Esophagus squamous epithelium (tissue), 5 donors: ENCODE measurements around the gene HCRT. TPM values are rescaled to one million over a fixed set of nuclear protein-coding genes. Genes with fewer than 3 reads are reported as not detected.

Experiments
- DNase-seq: peaks from one replicate; lab custom pipeline; 2025; lab: John Stamatoyannopoulos, UW
- H3K27ac ChIP-seq, 4 donors: fragments of 200-600 bp; sonication (generic); one replicate each; pipeline ENCODE4 v1.5.1; 2016 to 2019; ENCODE audit warnings: mild to moderate bottlenecking in 1 of 4
- H3K27me3 ChIP-seq, 4 donors: fragments of 200-600 bp; sonication (generic); 1 replicate in 3 of 4; 2 replicates in 1 of 4; pipeline versions ENCODE4 v1.5.1 to v1.6.0; 2017 to 2021; ENCODE audit warnings: antibody characterized with exemption in 1 of 4
- H3K36me3 ChIP-seq, 3 donors: fragments of 200-600 bp; sonication (generic); one replicate each; pipeline ENCODE4 v1.5.1; 2016 to 2019
- H3K4me1 ChIP-seq, 3 donors: fragments of 200-600 bp; sonication (generic); one replicate each; pipeline ENCODE4 v1.5.1; 2017 to 2019
- H3K4me3 ChIP-seq, 4 donors: fragments of 200-600 bp; sonication (generic); 1 replicate in 3 of 4; 2 replicates in 1 of 4; pipeline ENCODE4 v1.5.1; 2016 to 2019; ENCODE audit warnings: mild to moderate bottlenecking in 2 of 4, moderate library complexity in 1 of 4
- H3K9me3 ChIP-seq, 3 donors: fragments of 200-600 bp; sonication (generic); one replicate each; pipeline ENCODE4 v1.5.1; 2016 to 2019
- CTCF ChIP-seq, 6 experiments: fragments of 450-650 bp in 4 of 6; fragments of 200-600 bp in 2 of 6; sonication (generic) in 2 of 6; IDR thresholded peaks; one replicate each; pipeline ENCODE4 v1.5.1; 2016 to 2019; ENCODE audit warnings: antibody characterized with exemption in 6 of 6, mild to moderate bottlenecking in 4 of 6, moderate library complexity in 4 of 6
- POLR2A ChIP-seq, 4 donors: fragments of 450-650 bp; IDR thresholded peaks; one replicate each; pipeline ENCODE4 v1.6.1; 2017; ENCODE audit warnings: antibody characterized with exemption in 4 of 4, mild to moderate bottlenecking in 4 of 4, moderate library complexity in 3 of 4
- WGBS, 2 donors: methylation state at CpG; one replicate each; pipeline ENCODE4 v1.1.5; 2018; 5-methylcytosine and 5-hydroxymethylcytosine counted together
- intact Hi-C: fragments of 100-400 bp; cut with DNase I; formaldehyde crosslinking; loops from one replicate; pipeline ENCODE4 v1.15.0; 2022
- total RNA-seq, 4 donors: library from RNA; depleted of rRNA; stranded (reverse); fragments of >200 nt; gene quantifications; one replicate each; pipeline ENCODE4 v1.1.0, GENCODE V29; 2016
- donor health status: DM: yes; HTN: yes; CAD: no.

The HCRT gene
- total RNA-seq, 4 donors from 2014 or later = not detected

GRCh38 chr17:42198897-42199296, 13.6 kb upstream of the HCRT start:
- Histone ChIP-seq H3K27ac (peak overlapping the region in 3 of 4 donors; percentile 35 to 66 (median 52)), H3K4me3 (no peak overlapping the region)
- DNase-seq = no peak

DNA sequence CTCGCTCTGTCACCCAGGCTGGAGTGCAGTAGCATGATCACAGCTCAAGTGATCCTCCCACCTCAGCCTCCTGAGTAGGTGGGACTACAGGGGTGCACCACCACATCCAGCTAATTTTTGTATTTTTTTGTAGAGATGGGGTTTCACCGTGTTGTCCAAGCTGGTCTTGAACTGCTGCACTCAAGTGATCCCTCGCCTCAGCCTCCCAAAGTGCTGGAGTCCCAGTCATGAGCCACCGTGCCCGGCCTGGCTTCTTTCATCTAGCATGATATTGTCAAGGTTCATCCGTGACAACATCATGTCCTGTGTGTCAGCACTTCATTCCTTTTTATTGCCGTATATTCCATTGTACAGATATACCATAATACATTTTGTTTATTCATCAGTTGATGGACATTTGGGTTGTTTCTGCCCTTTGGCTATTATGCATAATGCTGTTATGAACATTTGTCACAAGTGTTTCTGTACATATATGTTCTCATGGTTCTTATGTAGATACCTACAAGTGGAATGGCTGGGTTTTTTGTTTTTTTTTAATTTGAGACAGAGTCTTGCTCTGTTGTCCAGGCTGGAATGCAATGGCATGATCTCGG, 12.4 kb upstream of the HCRT start:
- WGBS, 2 donors = 83 to 88% methylated on average over 8 of the region's 8 CpGs

More at GRCh38 chr17:42198897-42199296, 13.6 kb upstream of the HCRT start:
- WGBS, 2 donors = 70 to 80% methylated on average over 4 of the region's 4 CpGs
- TF ChIP-seq CTCF (IDR thresholded peaks at IDR 0.05) (no peak), POLR2A (IDR thresholded peaks at IDR 0.05) (no peak)
- Histone ChIP-seq H3K27me3 (no peaks in the 10 kb centered on the region), H3K4me1 (peaks cover under 1 to 11% (median 3%) of the 10 kb centered on the region in 3 donors), H3K9me3 (no peaks in the 10 kb centered on the region), H3K36me3 (peaks cover 0 to 45% (median 12%) of the 10 kb centered on the region in 3 donors)
- intact Hi-C loops = no loop called here

DNA sequence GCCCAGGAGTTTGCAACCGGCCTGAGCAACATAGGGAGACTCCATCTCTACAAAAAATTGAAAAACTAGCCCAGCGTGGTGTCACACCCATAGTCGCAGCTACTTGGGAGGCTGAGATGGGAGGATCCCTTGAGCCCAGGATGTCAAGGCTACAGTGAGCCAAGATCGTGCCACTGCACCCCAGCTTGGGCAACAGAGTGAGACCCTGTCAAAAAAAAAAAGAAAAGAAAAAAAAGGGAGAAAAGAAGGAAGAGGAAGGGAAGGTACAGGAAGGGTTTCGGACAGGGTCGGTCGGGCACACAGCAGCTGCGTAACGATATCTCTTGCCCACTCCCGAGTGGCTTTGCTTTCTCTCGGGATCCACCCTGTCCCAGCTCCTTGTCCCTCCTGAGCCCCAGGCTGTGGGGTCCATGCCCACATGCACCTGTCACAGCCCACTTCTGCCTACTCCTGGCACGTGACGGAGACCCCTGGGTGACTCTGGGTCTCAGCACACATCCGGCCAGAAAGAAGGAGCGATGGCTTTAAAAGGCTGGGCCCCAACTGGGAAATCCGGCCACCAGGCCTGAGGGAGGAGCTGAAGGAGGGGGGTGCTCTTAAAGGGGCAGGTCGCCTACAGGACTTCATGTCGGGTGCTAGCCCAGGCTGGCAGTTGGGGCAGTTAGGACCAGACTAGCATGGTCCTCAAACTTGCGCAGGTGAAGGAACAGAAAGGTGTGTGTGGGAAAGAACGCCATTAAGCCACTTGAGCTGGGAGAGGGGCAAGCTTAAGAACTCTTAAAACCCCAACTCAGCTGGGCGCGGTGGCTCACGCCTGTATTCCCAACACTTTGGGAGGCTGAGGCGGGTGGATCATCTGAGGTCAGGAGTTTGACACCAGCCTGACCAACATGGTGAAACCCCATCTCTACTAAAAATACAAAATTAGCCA, 9.0 kb upstream of the HCRT start, which contains the start of gene GHDC:
GHDC (minus strand) TSS at position 526 of the 931 bp plus-strand sequence. CDS start 913 bp downstream, outside the sequence.
- DNase-seq = no peak
- intact Hi-C loops = no loop called here
- WGBS, 2 donors = 7 to 23% methylated on average over 11 to 21 of the region's 24 CpGs

More for the DNA sequence above, 12.4 kb upstream of the HCRT start:
- peaks cover 12 to 23% (median 14%) of the 10 kb centered on the region in 3 donors for H3K4me1 ChIP-seq
- H3K4me3 ChIP-seq = no peak overlapping the region
- no peak for TF ChIP-seq POLR2A (IDR thresholded peaks at IDR 0.05)
- intact Hi-C loops = no loop called here
- no peaks in the 10 kb centered on the region for H3K27me3 ChIP-seq
- H3K36me3 ChIP-seq = peaks cover 0 to 33% (median 8%) of the 10 kb centered on the region in 3 donors
- H3K9me3 ChIP-seq = no peaks in the 10 kb centered on the region
- no peak overlapping the region for H3K27ac ChIP-seq
- no peak for DNase-seq

DNA sequence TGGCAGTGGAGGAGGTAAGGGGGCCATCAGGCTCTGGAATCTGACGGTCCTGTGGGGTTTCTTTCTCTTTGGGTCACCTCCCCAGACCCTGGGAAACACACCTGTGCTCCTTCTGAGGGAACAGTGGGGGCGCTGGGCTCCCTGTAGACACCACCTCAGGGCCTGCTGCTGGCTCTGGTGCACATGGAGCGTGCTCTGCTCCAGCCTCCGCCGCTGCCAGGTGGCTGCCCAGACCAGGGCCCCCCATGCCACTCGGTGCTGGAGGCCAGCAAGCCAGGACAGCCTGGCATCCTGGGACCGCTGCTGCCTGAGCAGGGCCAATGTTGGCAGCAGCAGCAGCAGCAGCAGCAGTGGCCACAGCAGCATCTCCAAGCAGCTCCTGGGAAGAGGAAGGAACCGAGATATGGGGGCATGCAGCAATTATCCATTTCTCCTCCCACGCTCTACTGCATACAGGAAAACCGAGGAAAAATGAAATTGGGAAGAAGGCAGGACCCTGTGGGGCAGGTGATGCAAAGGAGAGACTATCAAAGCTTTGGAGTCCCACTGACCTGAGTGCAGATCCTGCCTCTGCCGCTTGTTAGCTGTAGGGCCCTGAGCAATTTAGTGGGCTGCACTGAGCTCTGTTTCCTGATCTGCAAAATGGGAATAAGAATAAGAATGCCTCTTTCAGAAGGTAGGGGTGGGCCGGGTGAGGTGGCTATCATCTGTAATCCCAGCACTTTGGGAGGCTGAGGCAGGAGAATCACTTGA, 8.1 kb upstream of the HCRT start:
- no peak for TF ChIP-seq POLR2A (IDR thresholded peaks at IDR 0.05)
- no peak for TF ChIP-seq CTCF (IDR thresholded peaks at IDR 0.05)
- Histone ChIP-seq H3K27me3 (no peaks in the 10 kb centered on the region), H3K9me3 (no peaks in the 10 kb centered on the region), H3K36me3 (no peaks in the 10 kb centered on the region), H3K4me1 (peaks cover 12 to 27% (median 14%) of the 10 kb centered on the region in 3 donors), H3K4me3 (peak overlapping the region; percentile 48 to 87 (median 74)), H3K27ac (peak overlapping the region in 2 of 4 donors; percentile 88 to 90)
- 67 to 86% methylated on average over 2 to 6 of the region's 12 CpGs for WGBS, 2 donors
- intact Hi-C loops = no loop called here
- no peak for DNase-seq

More for the DNA sequence above, 9.0 kb upstream of the HCRT start, which contains the start of gene GHDC:
- Histone ChIP-seq H3K9me3 (no peaks in the 10 kb centered on the region), H3K27me3 (no peaks in the 10 kb centered on the region), H3K27ac (peak within 1 kb of the TSS; percentile 68 to 90 (median 88)), H3K36me3 (no peaks in the 10 kb centered on the region), H3K4me1 (peaks cover 12 to 27% (median 14%) of the 10 kb centered on the region in 3 donors), H3K4me3 (peak within 1 kb of the TSS; percentile 48 to 87 (median 74))
- TF ChIP-seq CTCF (IDR thresholded peaks at IDR 0.05) = peak in 1 of 6 experiments; percentile 34
- peak in 1 of 4 donors; percentile 15 for TF ChIP-seq POLR2A (IDR thresholded peaks at IDR 0.05)
